Stimulated activated CD8-positive, alpha-beta memory T cell treated with anti-CD3 and anti-CD28 coated beads, Interleukin-15, amount 100 ng/mL, for 24 hours (primary cell): ENCODE results near the gene ATP8A2.
"Not testable (repeated sequence)": the region's sequence is repeated elsewhere in the genome, so short reads cannot be mapped to it uniquely, and the experiment has no call there.

Experiments
- DNase-seq: peaks from one replicate; pipeline ENCODE4 v3.0.0-alpha.2; 2020; ENCODE audit warnings: low read depth

ATP8A2 gene

GRCh38 chr13:25371875-25372283, at the start of gene ATP8A2:
Gene ATP8A2 (plus strand): TSS chr13:25371974. CDS start chr13:25372213, 239 bp downstream.
- no peak for DNase-seq

GRCh38 chr13:25324100-25324499, 47.7 kb upstream of the ATP8A2 start:
- no peak for DNase-seq

- no peak for DNase-seq
These were observed 42.1 kb upstream of the ATP8A2 start for GRCh38 chr13:25329706-25330105.

GRCh38 chr13:25330541-25330940, 41.2 kb upstream of the ATP8A2 start:
- DNase-seq: no peak

GRCh38 chr13:25335856-25336255, 35.9 kb upstream of the ATP8A2 start:
- DNase-seq: no peak

GRCh38 chr13:25345576-25345975, 26.2 kb upstream of the ATP8A2 start:
- no peak for DNase-seq

GRCh38 chr13:25347151-25347550, 24.6 kb upstream of the ATP8A2 start:
- no peak for DNase-seq

- no peak for DNase-seq
These were observed 20.4 kb upstream of the ATP8A2 start for GRCh38 chr13:25351404-25351803.

- no peak for DNase-seq
These were observed 19.5 kb upstream of the ATP8A2 start for GRCh38 chr13:25352230-25352629.

- DNase-seq: no peak
These were observed 19.0 kb upstream of the ATP8A2 start for GRCh38 chr13:25352806-25353205.

- no peak for DNase-seq
These were observed 18.4 kb upstream of the ATP8A2 start for GRCh38 chr13:25353344-25353743.

- no peak for DNase-seq
These were observed 17.4 kb upstream of the ATP8A2 start for GRCh38 chr13:25354377-25354776.

- DNase-seq: not testable (repeated sequence)
These were observed 11.3 kb upstream of the ATP8A2 start for GRCh38 chr13:25360443-25360842.

GRCh38 chr13:25365720-25366235, 6.0 kb upstream of the ATP8A2 start:
- DNase-seq: no peak

- no peak for DNase-seq
These were observed 458 bp upstream of the ATP8A2 start for GRCh38 chr13:25371158-25371874.

- no peak for DNase-seq
These were observed 709 bp downstream of the ATP8A2 start for GRCh38 chr13:25372284-25373081.

GRCh38 chr13:25375727-25376358, 4.1 kb downstream of the ATP8A2 start:
- no peak for DNase-seq

- no peak for DNase-seq
These were observed 5.6 kb downstream of the ATP8A2 start for GRCh38 chr13:25377244-25377962.

GRCh38 chr13:25378528-25378927, 6.8 kb downstream of the ATP8A2 start:
- no peak for DNase-seq

- DNase-seq: no peak
These were observed 7.2 kb downstream of the ATP8A2 start for GRCh38 chr13:25379011-25379410.

- no peak for DNase-seq
These were observed 8.3 kb downstream of the ATP8A2 start for GRCh38 chr13:25380082-25380481.

- DNase-seq: no peak
These were observed 9.1 kb downstream of the ATP8A2 start for GRCh38 chr13:25380741-25381324.
